ENCODE results near the gene FSCN2.

Gene FSCN2

GRCh38 chr17:81502471-81503017 is 25.6 kb upstream of the FSCN2 start:
- no peak overlapping the region for H3K56ac ChIP-seq (ENCODE audit: low read length)
- H3K4ac ChIP-seq (ENCODE audit: low read depth, low read length) = no peak overlapping the region
- H4K8ac ChIP-seq (ENCODE audit: low read depth, low read length) = no peak overlapping the region
- no peak overlapping the region for H2BK5ac ChIP-seq (ENCODE audit: low read length)
- no peak overlapping the region for H3K18ac ChIP-seq (ENCODE audit: low read length)
- no CpG with 5 or more reads among the region's 12 CpGs for WGBS (ENCODE audit: extremely low coverage, insufficient coverage, low lambda C conversion rate)
- no peaks in the 10 kb centered on the region for H3K27me3 ChIP-seq (ENCODE audit: insufficient read depth, low read length, poor library complexity)
- no peak overlapping the region for H3K27ac ChIP-seq (ENCODE audit: low read depth, low read length)
- H3K79me2 ChIP-seq (ENCODE audit: control insufficient read depth, insufficient read depth, low read length) = no peaks in the 10 kb centered on the region
- no peak overlapping the region for H2BK15ac ChIP-seq (replicated peaks; ENCODE audit: low read depth)
- no peak overlapping the region for H2BK120ac ChIP-seq (ENCODE audit: low read depth, low read length)
- no peaks in the 10 kb centered on the region for H3K79me1 ChIP-seq (ENCODE audit: low read length)
- no peak overlapping the region for H3K9ac ChIP-seq (ENCODE audit: low read length)
- H3K4me2 ChIP-seq (ENCODE audit: low read length) = no peak overlapping the region
- DNase-seq = no peak
- no peak overlapping the region for H4K5ac ChIP-seq (ENCODE audit: low read length)
- no peak overlapping the region for H2AK5ac ChIP-seq (ENCODE audit: low read length)
- no peaks in the 10 kb centered on the region for H3K36me3 ChIP-seq (ENCODE audit: control insufficient read depth, insufficient read depth, low read length)
- H3K4me1 ChIP-seq (ENCODE audit: control insufficient read depth, low read depth, low read length) = no peaks in the 10 kb centered on the region
- H3K23ac ChIP-seq (ENCODE audit: low read length) = no peak overlapping the region
- no peak overlapping the region for H3K4me3 ChIP-seq (ENCODE audit: low read length)

GRCh38 chr17:81503619-81504018 is 24.6 kb upstream of the FSCN2 start:
- H3K56ac ChIP-seq (ENCODE audit: low read length) = no peak overlapping the region
- H2BK5ac ChIP-seq (ENCODE audit: low read length) = no peak overlapping the region
- H3K18ac ChIP-seq (ENCODE audit: low read length) = no peak overlapping the region
- H3K4me3 ChIP-seq (ENCODE audit: low read length) = no peak overlapping the region
- no peak overlapping the region for H3K9ac ChIP-seq (ENCODE audit: low read length)
- H4K8ac ChIP-seq (ENCODE audit: low read depth, low read length) = no peak overlapping the region
- no peaks in the 10 kb centered on the region for H3K4me1 ChIP-seq (ENCODE audit: control insufficient read depth, low read depth, low read length)
- no peak overlapping the region for H3K27ac ChIP-seq (ENCODE audit: low read depth, low read length)
- no peak overlapping the region for H3K4me2 ChIP-seq (ENCODE audit: low read length)
- H2BK15ac ChIP-seq (replicated peaks; ENCODE audit: low read depth) = no peak overlapping the region
- no peaks in the 10 kb centered on the region for H3K36me3 ChIP-seq (ENCODE audit: control insufficient read depth, insufficient read depth, low read length)
- no peaks in the 10 kb centered on the region for H3K79me1 ChIP-seq (ENCODE audit: low read length)
- no peak overlapping the region for H2AK5ac ChIP-seq (ENCODE audit: low read length)
- H3K79me2 ChIP-seq (ENCODE audit: control insufficient read depth, insufficient read depth, low read length) = no peaks in the 10 kb centered on the region
- no peak overlapping the region for H2BK120ac ChIP-seq (ENCODE audit: low read depth, low read length)
- no peak overlapping the region for H4K5ac ChIP-seq (ENCODE audit: low read length)
- no peak for DNase-seq
- H3K23ac ChIP-seq (ENCODE audit: low read length) = no peak overlapping the region
- H3K27me3 ChIP-seq (ENCODE audit: insufficient read depth, low read length, poor library complexity) = no peaks in the 10 kb centered on the region
- no peak overlapping the region for H3K4ac ChIP-seq (ENCODE audit: low read depth, low read length)

- Histone ChIP-seq H3K36me3 (ENCODE audit: control insufficient read depth, insufficient read depth, low read length) (peaks cover 23% of the 10 kb centered on the region), H2BK15ac (replicated peaks; ENCODE audit: low read depth) (no peak overlapping the region), H3K4ac (ENCODE audit: low read depth, low read length) (no peak overlapping the region), H3K18ac (ENCODE audit: low read length) (no peak overlapping the region), H3K79me1 (ENCODE audit: low read length) (peaks cover 2% of the 10 kb centered on the region), H3K79me2 (ENCODE audit: control insufficient read depth, insufficient read depth, low read length) (peaks cover 36% of the 10 kb centered on the region), H3K27me3 (ENCODE audit: insufficient read depth, low read length, poor library complexity) (no peaks in the 10 kb centered on the region), H3K4me2 (ENCODE audit: low read length) (peak overlapping the region; percentile 59), H4K8ac (ENCODE audit: low read depth, low read length) (no peak overlapping the region), H3K23ac (ENCODE audit: low read length) (no peak overlapping the region), H3K4me1 (ENCODE audit: control insufficient read depth, low read depth, low read length) (no peaks in the 10 kb centered on the region), H3K27ac (ENCODE audit: low read depth, low read length) (peak overlapping the region; percentile 5), H2BK120ac (ENCODE audit: low read depth, low read length) (no peak overlapping the region), H4K5ac (ENCODE audit: low read length) (no peak overlapping the region), H3K56ac (ENCODE audit: low read length) (no peak overlapping the region), H3K9ac (ENCODE audit: low read length) (peak overlapping the region; percentile 81), H3K4me3 (ENCODE audit: low read length) (no peak overlapping the region), H2AK5ac (ENCODE audit: low read length) (no peak overlapping the region), H2BK5ac (ENCODE audit: low read length) (no peak overlapping the region)
- DNase-seq = peak; percentile 74
- no CpG with 5 or more reads among the region's 10 CpGs for WGBS (ENCODE audit: extremely low coverage, insufficient coverage, low lambda C conversion rate)
Observed at GRCh38 chr17:81508639-81509206, 19.5 kb upstream of the FSCN2 start.

- peak overlapping the region; percentile 98 for H3K4me3 ChIP-seq (ENCODE audit: low read length)
- H3K79me1 ChIP-seq (ENCODE audit: low read length) = peaks cover 2% of the 10 kb centered on the region
- peak overlapping the region; percentile 81 for H3K9ac ChIP-seq (ENCODE audit: low read length)
- H4K5ac ChIP-seq (ENCODE audit: low read length) = no peak overlapping the region
- WGBS (ENCODE audit: extremely low coverage, insufficient coverage, low lambda C conversion rate) = no CpG with 5 or more reads among the region's 12 CpGs
- no peak overlapping the region for H3K18ac ChIP-seq (ENCODE audit: low read length)
- peaks cover 36% of the 10 kb centered on the region for H3K79me2 ChIP-seq (ENCODE audit: control insufficient read depth, insufficient read depth, low read length)
- no peaks in the 10 kb centered on the region for H3K27me3 ChIP-seq (ENCODE audit: insufficient read depth, low read length, poor library complexity)
- no peak overlapping the region for H2AK5ac ChIP-seq (ENCODE audit: low read length)
- H3K4ac ChIP-seq (ENCODE audit: low read depth, low read length) = no peak overlapping the region
- H3K4me1 ChIP-seq (ENCODE audit: control insufficient read depth, low read depth, low read length) = no peaks in the 10 kb centered on the region
- peak overlapping the region; percentile 9 for H3K27ac ChIP-seq (ENCODE audit: low read depth, low read length)
- H3K56ac ChIP-seq (ENCODE audit: low read length) = peak overlapping the region; percentile 98
- H2BK15ac ChIP-seq (replicated peaks; ENCODE audit: low read depth) = no peak overlapping the region
- H3K4me2 ChIP-seq (ENCODE audit: low read length) = peak overlapping the region; percentile 59
- no peak overlapping the region for H2BK120ac ChIP-seq (ENCODE audit: low read depth, low read length)
- H3K36me3 ChIP-seq (ENCODE audit: control insufficient read depth, insufficient read depth, low read length) = peaks cover 23% of the 10 kb centered on the region
- H4K8ac ChIP-seq (ENCODE audit: low read depth, low read length) = no peak overlapping the region
- peak; percentile 70 for DNase-seq
- no peak overlapping the region for H3K23ac ChIP-seq (ENCODE audit: low read length)
- H2BK5ac ChIP-seq (ENCODE audit: low read length) = no peak overlapping the region
Observed at GRCh38 chr17:81509207-81509971, 18.8 kb upstream of the FSCN2 start.

- H4K5ac ChIP-seq (ENCODE audit: low read length) = no peak overlapping the region
- no CpG with 5 or more reads among the region's 22 CpGs for WGBS (ENCODE audit: extremely low coverage, insufficient coverage, low lambda C conversion rate)
- no peak overlapping the region for H2BK5ac ChIP-seq (ENCODE audit: low read length)
- H3K4ac ChIP-seq (ENCODE audit: low read depth, low read length) = no peak overlapping the region
- H3K79me2 ChIP-seq (ENCODE audit: control insufficient read depth, insufficient read depth, low read length) = peaks cover 36% of the 10 kb centered on the region
- peaks cover 23% of the 10 kb centered on the region for H3K36me3 ChIP-seq (ENCODE audit: control insufficient read depth, insufficient read depth, low read length)
- no peak overlapping the region for H4K8ac ChIP-seq (ENCODE audit: low read depth, low read length)
- peak overlapping the region; percentile 59 for H3K4me2 ChIP-seq (ENCODE audit: low read length)
- no peak overlapping the region for H2BK120ac ChIP-seq (ENCODE audit: low read depth, low read length)
- H3K27ac ChIP-seq (ENCODE audit: low read depth, low read length) = no peak overlapping the region
- no peak for DNase-seq
- H3K27me3 ChIP-seq (ENCODE audit: insufficient read depth, low read length, poor library complexity) = no peaks in the 10 kb centered on the region
- H3K23ac ChIP-seq (ENCODE audit: low read length) = peak overlapping the region; percentile 81
- H3K79me1 ChIP-seq (ENCODE audit: low read length) = peaks cover 2% of the 10 kb centered on the region
- no peak overlapping the region for H2BK15ac ChIP-seq (replicated peaks; ENCODE audit: low read depth)
- peak overlapping the region; percentile 98 for H3K56ac ChIP-seq (ENCODE audit: low read length)
- no peak overlapping the region for H2AK5ac ChIP-seq (ENCODE audit: low read length)
- H3K18ac ChIP-seq (ENCODE audit: low read length) = no peak overlapping the region
- H3K4me3 ChIP-seq (ENCODE audit: low read length) = peak overlapping the region; percentile 98
- peak overlapping the region; percentile 81 for H3K9ac ChIP-seq (ENCODE audit: low read length)
- no peaks in the 10 kb centered on the region for H3K4me1 ChIP-seq (ENCODE audit: control insufficient read depth, low read depth, low read length)
Observed at GRCh38 chr17:81509972-81510784, 18.0 kb upstream of the FSCN2 start.
